ENCODE measurements around the gene SELL. TPM values are rescaled to one million over a fixed set of nuclear protein-coding genes. Genes with fewer than 3 reads are reported as not detected.

SELL gene
- total RNA-seq, 2 experiments from 2014 or later, result 103 to 110 TPM

GRCh38 chr1:169701261-169702005 lies 10.0 kb downstream of the SELL start:
- H3K4me3 Mint-ChIP-seq, result no peak overlapping the region
- no peaks in the 10 kb centered on the region for H3K9me3 Mint-ChIP-seq
- H3K27ac Mint-ChIP-seq, result peak overlapping the region; percentile 90
- ChIA-PET POLR2A (interaction anchor here (0.7 kb wide), 1 partner anchor 209 kb away, joined by 4 read pairs; no protein-coding TSS in a partner anchor), CTCF (interaction anchor here (0.8 to 5.4 kb wide), 8 partner anchors 8 to 122 kb away, joined by 3 to 38 read pairs (median 8); partner anchors contain the start of gene F5)
- intact Hi-C loops (cut with micrococcal nuclease), result loop anchor here (10.0 kb wide), 1 partner anchor 1783 kb away; the partner anchor contains the start of gene PRRC2C
- no peak for DNase-seq
- H3K27me3 Mint-ChIP-seq, result no peaks in the 10 kb centered on the region
- H3K4me1 Mint-ChIP-seq (ENCODE audit: low read depth), result peaks cover 97% of the 10 kb centered on the region
- peaks cover 57% of the 10 kb centered on the region for H3K36me3 Mint-ChIP-seq

GRCh38 chr1:169699707-169700106 lies 11.7 kb downstream of the SELL start:
- POLR2A ChIA-PET, result interaction anchor here (0.9 to 1.1 kb wide), 2 partner anchors 18 to 20 kb away, joined by 3 read pairs; no protein-coding TSS in a partner anchor
- CTCF ChIA-PET, result interaction anchor here (2.5 to 5.4 kb wide), 2 partner anchors 13 to 98 kb away, joined by 19 to 38 read pairs; no protein-coding TSS in a partner anchor
- Mint-ChIP-seq H3K9me3 (no peaks in the 10 kb centered on the region), H3K36me3 (peaks cover 56% of the 10 kb centered on the region), H3K4me3 (no peak overlapping the region), H3K4me1 (ENCODE audit: low read depth) (peaks cover 96% of the 10 kb centered on the region), H3K27ac (peak overlapping the region; percentile 89), H3K27me3 (no peaks in the 10 kb centered on the region)
- intact Hi-C loops (cut with micrococcal nuclease), result loop anchor here (5.0 to 10.0 kb wide), 4 partner anchors 368 to 1785 kb away; partner anchors contain the start of gene PRRC2C
- no peak for DNase-seq

- H3K4me3 Mint-ChIP-seq, result peak overlapping the region; percentile 20
- POLR2A ChIA-PET, result interaction anchor here (0.9 to 1.1 kb wide), 2 partner anchors 17 to 19 kb away, joined by 3 read pairs; no protein-coding TSS in a partner anchor
Measured at GRCh38 chr1:169698976-169699375, 12.4 kb downstream of the SELL start.

GRCh38 chr1:169697755-169698154 lies 13.7 kb downstream of the SELL start:
- no peaks in the 10 kb centered on the region for H3K9me3 Mint-ChIP-seq
- no peak for DNase-seq
- intact Hi-C loops (cut with micrococcal nuclease), result loop anchor here (5.0 to 10.0 kb wide), 3 partner anchors 370 to 1163 kb away; no protein-coding TSS in a partner anchor
- H3K4me1 Mint-ChIP-seq (ENCODE audit: low read depth), result peaks cover 95% of the 10 kb centered on the region
- no peaks in the 10 kb centered on the region for H3K27me3 Mint-ChIP-seq
- H3K4me3 Mint-ChIP-seq, result no peak overlapping the region
- POLR2A ChIA-PET, result interaction anchor here (0.6 to 0.9 kb wide), 2 partner anchors 14 to 18 kb away, joined by 3 read pairs; no protein-coding TSS in a partner anchor
- peak overlapping the region; percentile 89 for H3K27ac Mint-ChIP-seq
- CTCF ChIA-PET, result interaction anchor here (1.0 to 9.2 kb wide), 5 partner anchors 10 to 112 kb away, joined by 4 to 75 read pairs (median 9); partner anchors contain the start of gene F5
- peaks cover 41% of the 10 kb centered on the region for H3K36me3 Mint-ChIP-seq

More at GRCh38 chr1:169698976-169699375, 12.4 kb downstream of the SELL start:
- Mint-ChIP-seq H3K36me3 (peaks cover 53% of the 10 kb centered on the region), H3K27ac (peak overlapping the region; percentile 89), H3K4me1 (ENCODE audit: low read depth) (peaks cover 96% of the 10 kb centered on the region), H3K9me3 (no peaks in the 10 kb centered on the region), H3K27me3 (no peaks in the 10 kb centered on the region)
- peak; percentile 28 for DNase-seq
- intact Hi-C loops (cut with micrococcal nuclease), result loop anchor here (5.0 to 10.0 kb wide), 3 partner anchors 368 to 1164 kb away; no protein-coding TSS in a partner anchor
- CTCF ChIA-PET, result interaction anchor here (2.5 to 5.4 kb wide), 2 partner anchors 13 to 97 kb away, joined by 19 to 38 read pairs; no protein-coding TSS in a partner anchor

GRCh38 chr1:169696273-169697100 lies 14.9 kb downstream of the SELL start:
- POLR2A ChIA-PET, result interaction anchor here (0.9 to 1.8 kb wide), 3 partner anchors 9 to 16 kb away, joined by 3 to 5 read pairs (median 3); no protein-coding TSS in a partner anchor
- H3K9me3 Mint-ChIP-seq, result no peaks in the 10 kb centered on the region
- DNase-seq, result no peak
- CTCF ChIA-PET, result interaction anchor here (1.1 to 9.2 kb wide), 6 partner anchors 9 to 111 kb away, joined by 4 to 75 read pairs (median 8); partner anchors contain the start of gene F5
- H3K4me1 Mint-ChIP-seq (ENCODE audit: low read depth), result peaks cover 94% of the 10 kb centered on the region
- H3K27ac Mint-ChIP-seq, result peak overlapping the region; percentile 71
- peaks cover 32% of the 10 kb centered on the region for H3K36me3 Mint-ChIP-seq
- intact Hi-C loops (cut with micrococcal nuclease), result loop anchor here (5.0 to 10.0 kb wide), 3 partner anchors 371 to 1162 kb away; no protein-coding TSS in a partner anchor
- no peaks in the 10 kb centered on the region for H3K27me3 Mint-ChIP-seq
- H3K4me3 Mint-ChIP-seq, result no peak overlapping the region

GRCh38 chr1:169694304-169695075 lies 16.9 kb downstream of the SELL start:
- DNase-seq, result peak; percentile 46
- H3K27me3 Mint-ChIP-seq, result no peaks in the 10 kb centered on the region
- intact Hi-C loops (cut with micrococcal nuclease), result loop anchor here (1.0 to 10.0 kb wide), 6 partner anchors 93 to 1160 kb away; partner anchors contain the start of genes BLZF1, NME7 and SCYL3
- no peaks in the 10 kb centered on the region for H3K9me3 Mint-ChIP-seq
- ChIA-PET POLR2A (interaction anchor here (1.2 to 3.5 kb wide), 4 partner anchors 12 to 109 kb away, joined by 7 to 35 read pairs (median 28); partner anchors contain the start of gene F5), CTCF (interaction anchor here (0.6 to 9.2 kb wide), 13 partner anchors 8 to 148 kb away, joined by 3 to 75 read pairs (median 8); partner anchors contain the start of gene F5)
- peaks cover 96% of the 10 kb centered on the region for H3K4me1 Mint-ChIP-seq (ENCODE audit: low read depth)
- H3K4me3 Mint-ChIP-seq, result peak overlapping the region; percentile 9
- H3K27ac Mint-ChIP-seq, result peak overlapping the region; percentile 88
- H3K36me3 Mint-ChIP-seq, result peaks cover 26% of the 10 kb centered on the region

GRCh38 chr1:169692756-169693460 lies 18.5 kb downstream of the SELL start:
- H3K9me3 Mint-ChIP-seq, result no peaks in the 10 kb centered on the region
- peaks cover 93% of the 10 kb centered on the region for H3K4me1 Mint-ChIP-seq (ENCODE audit: low read depth)
- peak overlapping the region; percentile 33 for H3K4me3 Mint-ChIP-seq
- DNase-seq, result peak; percentile 67
- peak overlapping the region; percentile 88 for H3K27ac Mint-ChIP-seq
- ChIA-PET CTCF (interaction anchor here (1.0 to 9.2 kb wide), 14 partner anchors 10 to 231 kb away, joined by 3 to 75 read pairs (median 8); partner anchors contain the start of gene F5), POLR2A (interaction anchor here (0.6 to 3.5 kb wide), 16 partner anchors 11 to 1227 kb away, joined by 3 to 35 read pairs (median 4); partner anchors contain the start of genes BLZF1 and F5)
- intact Hi-C loops (cut with micrococcal nuclease), result loop anchor here (1.0 to 10.0 kb wide), 10 partner anchors 13 to 1158 kb away; partner anchors contain the start of genes BLZF1, F5, METTL18 and NME7
- H3K36me3 Mint-ChIP-seq, result peaks cover 23% of the 10 kb centered on the region
- no peaks in the 10 kb centered on the region for H3K27me3 Mint-ChIP-seq

GRCh38 chr1:169690489-169690888 lies 20.9 kb downstream of the SELL start:
- intact Hi-C loops (cut with micrococcal nuclease), result loop anchor here (5.0 to 10.0 kb wide), 4 partner anchors 202 to 1156 kb away; partner anchors contain the start of genes BLZF1, NME7 and SCYL3
- Mint-ChIP-seq H3K27me3 (no peaks in the 10 kb centered on the region), H3K9me3 (no peaks in the 10 kb centered on the region), H3K4me1 (ENCODE audit: low read depth) (peaks cover 70% of the 10 kb centered on the region), H3K4me3 (no peak overlapping the region), H3K36me3 (peaks cover 15% of the 10 kb centered on the region), H3K27ac (peak overlapping the region; percentile 88)
- ChIA-PET CTCF (interaction anchor here (1.0 to 9.2 kb wide), 5 partner anchors 9 to 105 kb away, joined by 4 to 69 read pairs (median 14); partner anchors contain the start of gene F5), POLR2A (no interaction called here)
- no peak for DNase-seq

- peaks cover 59% of the 10 kb centered on the region for H3K4me1 Mint-ChIP-seq (ENCODE audit: low read depth)
- peaks cover 10% of the 10 kb centered on the region for H3K36me3 Mint-ChIP-seq
- ChIA-PET CTCF (interaction anchor here (0.7 to 9.2 kb wide), 4 partner anchors 21 to 104 kb away, joined by 3 to 69 read pairs (median 12); partner anchors contain the start of gene F5), POLR2A (interaction anchor here (0.9 kb wide), 1 partner anchor 12 kb away, joined by 5 read pairs; no protein-coding TSS in a partner anchor)
- no peak overlapping the region for H3K4me3 Mint-ChIP-seq
- no peaks in the 10 kb centered on the region for H3K27me3 Mint-ChIP-seq
- intact Hi-C loops (cut with micrococcal nuclease), result no loop called here
- H3K9me3 Mint-ChIP-seq, result no peaks in the 10 kb centered on the region
- H3K27ac Mint-ChIP-seq, result peak overlapping the region; percentile 66
- DNase-seq, result no peak
Measured at GRCh38 chr1:169689395-169689794, 22.0 kb downstream of the SELL start.
